Liver (tissue), 3 donors: Measurements from ENCODE around the gene PRKCH.

ENCODE experiments used
- ATF3 ChIP-seq: IDR thresholded peaks from 2 replicates; pipeline ENCODE4 v1.6.1; 2016; ENCODE audit warnings: antibody characterized with exemption
- CTCF ChIP-seq: fragments of 150-350 bp; IDR thresholded peaks from 2 replicates; pipeline ENCODE4 v1.5.1; 2017; ENCODE audit warnings: improper control_type of control experiment, low read depth, low read length; ENCODE audit not compliant: missing input control
- EGR1 ChIP-seq, 2 donors: IDR thresholded peaks; 2 replicates each; pipeline ENCODE4 v1.6.1; 2016 to 2018; ENCODE audit warnings: antibody characterized with exemption in 2 of 2, low read depth in 2 of 2
- FOXA1 ChIP-seq: IDR thresholded peaks from 2 replicates; pipeline ENCODE4 v1.6.1; 2016; ENCODE audit warnings: antibody characterized with exemption
- GABPA ChIP-seq, 2 donors: IDR thresholded peaks in 1 of 2; conservative IDR thresholded peaks in 1 of 2; 2 replicates each; pipeline ENCODE4 v1.6.1; 2016; ENCODE audit warnings: antibody characterized with exemption in 2 of 2, mild to moderate bottlenecking in 1 of 2, moderate library complexity in 1 of 2
- MAX ChIP-seq: IDR thresholded peaks from 2 replicates; pipeline ENCODE4 v1.6.1; 2016; ENCODE audit warnings: antibody characterized with exemption
- RAD21 ChIP-seq, 2 donors: IDR thresholded peaks; 2 replicates each; pipeline ENCODE4 v1.6.1; 2016; ENCODE audit warnings: antibody characterized with exemption in 2 of 2, mild to moderate bottlenecking in 2 of 2
- REST ChIP-seq: IDR thresholded peaks from 2 replicates; pipeline ENCODE4 v1.6.1; 2016; ENCODE audit warnings: antibody characterized with exemption, mild to moderate bottlenecking
- SP1 ChIP-seq: IDR thresholded peaks from 2 replicates; pipeline ENCODE4 v1.6.1; 2018; ENCODE audit warnings: antibody characterized with exemption, mild to moderate bottlenecking
- YY1 ChIP-seq: IDR thresholded peaks from 2 replicates; pipeline ENCODE4 v1.6.1; 2016; ENCODE audit warnings: antibody characterized with exemption, mild to moderate bottlenecking
- donor health status: healthy.
- donor health status: healthy.

GRCh38 chr14:61557262-61557661 lies 235.9 kb downstream of the PRKCH start:
- TF ChIP-seq RAD21 (IDR thresholded peaks at IDR 0.05) (no peak), MAX (no peak), CTCF (no peak), ATF3 (no peak), SP1 (no peak), REST (no peak), YY1 (no peak), FOXA1 (no peak), GABPA (IDR thresholded peaks at IDR 0.05 in 1 of 2, conservative IDR thresholded peaks at IDR 0.05 in 1 of 2) (no peak), EGR1 (IDR thresholded peaks at IDR 0.05; ENCODE audit: low read depth in 2 of 2) (no peak)
